ENCODE measurements around the gene KLHL30.

GRCh38 chr2:238169048-238169707, 30.7 kb downstream of the KLHL30 start:
- TF ChIP-seq EZH2 (IDR thresholded peaks at IDR 0.05; ENCODE audit: low read depth, unreplicated experiment) (no peak), REST (IDR thresholded peaks at IDR 0.05; ENCODE audit: unreplicated experiment) (no peak), CTCF (conservative IDR thresholded peaks at IDR 0.05; ENCODE audit: low read depth in 2 of 2) (no peak), POLR2AphosphoS5 (IDR thresholded peaks at IDR 0.05; ENCODE audit: low read depth) (no peak), EZH2phosphoT487 (IDR thresholded peaks at IDR 0.05; ENCODE audit: unreplicated experiment) (no peak), ZNF331 (CRISPR knock-in tag; IDR thresholded peaks at IDR 0.05; ENCODE audit: low read depth) (no peak), STAT1 (IDR thresholded peaks at IDR 0.05; ENCODE audit: unreplicated experiment) (no peak), JUNB (IDR thresholded peaks at IDR 0.05; ENCODE audit: unreplicated experiment) (no peak), CREB1 (CRISPR knock-in tag; IDR thresholded peaks at IDR 0.05; ENCODE audit: low read depth) (no peak), NANOG (IDR thresholded peaks at IDR 0.05; ENCODE audit: borderline replicate concordance) (no peak), ZNF114 (CRISPR knock-in tag; IDR thresholded peaks at IDR 0.05) (no peak)
- TF ChIP-seq, protein P1, sequence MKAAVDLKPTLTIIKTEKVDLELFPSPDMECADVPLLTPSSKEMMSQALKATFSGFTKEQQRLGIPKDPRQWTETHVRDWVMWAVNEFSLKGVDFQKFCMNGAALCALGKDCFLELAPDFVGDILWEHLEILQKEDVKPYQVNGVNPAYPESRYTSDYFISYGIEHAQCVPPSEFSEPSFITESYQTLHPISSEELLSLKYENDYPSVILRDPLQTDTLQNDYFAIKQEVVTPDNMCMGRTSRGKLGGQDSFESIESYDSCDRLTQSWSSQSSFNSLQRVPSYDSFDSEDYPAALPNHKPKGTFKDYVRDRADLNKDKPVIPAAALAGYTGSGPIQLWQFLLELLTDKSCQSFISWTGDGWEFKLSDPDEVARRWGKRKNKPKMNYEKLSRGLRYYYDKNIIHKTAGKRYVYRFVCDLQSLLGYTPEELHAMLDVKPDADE (IDR thresholded peaks at IDR 0.05), result no peak
- TF ChIP-seq, protein P2, sequence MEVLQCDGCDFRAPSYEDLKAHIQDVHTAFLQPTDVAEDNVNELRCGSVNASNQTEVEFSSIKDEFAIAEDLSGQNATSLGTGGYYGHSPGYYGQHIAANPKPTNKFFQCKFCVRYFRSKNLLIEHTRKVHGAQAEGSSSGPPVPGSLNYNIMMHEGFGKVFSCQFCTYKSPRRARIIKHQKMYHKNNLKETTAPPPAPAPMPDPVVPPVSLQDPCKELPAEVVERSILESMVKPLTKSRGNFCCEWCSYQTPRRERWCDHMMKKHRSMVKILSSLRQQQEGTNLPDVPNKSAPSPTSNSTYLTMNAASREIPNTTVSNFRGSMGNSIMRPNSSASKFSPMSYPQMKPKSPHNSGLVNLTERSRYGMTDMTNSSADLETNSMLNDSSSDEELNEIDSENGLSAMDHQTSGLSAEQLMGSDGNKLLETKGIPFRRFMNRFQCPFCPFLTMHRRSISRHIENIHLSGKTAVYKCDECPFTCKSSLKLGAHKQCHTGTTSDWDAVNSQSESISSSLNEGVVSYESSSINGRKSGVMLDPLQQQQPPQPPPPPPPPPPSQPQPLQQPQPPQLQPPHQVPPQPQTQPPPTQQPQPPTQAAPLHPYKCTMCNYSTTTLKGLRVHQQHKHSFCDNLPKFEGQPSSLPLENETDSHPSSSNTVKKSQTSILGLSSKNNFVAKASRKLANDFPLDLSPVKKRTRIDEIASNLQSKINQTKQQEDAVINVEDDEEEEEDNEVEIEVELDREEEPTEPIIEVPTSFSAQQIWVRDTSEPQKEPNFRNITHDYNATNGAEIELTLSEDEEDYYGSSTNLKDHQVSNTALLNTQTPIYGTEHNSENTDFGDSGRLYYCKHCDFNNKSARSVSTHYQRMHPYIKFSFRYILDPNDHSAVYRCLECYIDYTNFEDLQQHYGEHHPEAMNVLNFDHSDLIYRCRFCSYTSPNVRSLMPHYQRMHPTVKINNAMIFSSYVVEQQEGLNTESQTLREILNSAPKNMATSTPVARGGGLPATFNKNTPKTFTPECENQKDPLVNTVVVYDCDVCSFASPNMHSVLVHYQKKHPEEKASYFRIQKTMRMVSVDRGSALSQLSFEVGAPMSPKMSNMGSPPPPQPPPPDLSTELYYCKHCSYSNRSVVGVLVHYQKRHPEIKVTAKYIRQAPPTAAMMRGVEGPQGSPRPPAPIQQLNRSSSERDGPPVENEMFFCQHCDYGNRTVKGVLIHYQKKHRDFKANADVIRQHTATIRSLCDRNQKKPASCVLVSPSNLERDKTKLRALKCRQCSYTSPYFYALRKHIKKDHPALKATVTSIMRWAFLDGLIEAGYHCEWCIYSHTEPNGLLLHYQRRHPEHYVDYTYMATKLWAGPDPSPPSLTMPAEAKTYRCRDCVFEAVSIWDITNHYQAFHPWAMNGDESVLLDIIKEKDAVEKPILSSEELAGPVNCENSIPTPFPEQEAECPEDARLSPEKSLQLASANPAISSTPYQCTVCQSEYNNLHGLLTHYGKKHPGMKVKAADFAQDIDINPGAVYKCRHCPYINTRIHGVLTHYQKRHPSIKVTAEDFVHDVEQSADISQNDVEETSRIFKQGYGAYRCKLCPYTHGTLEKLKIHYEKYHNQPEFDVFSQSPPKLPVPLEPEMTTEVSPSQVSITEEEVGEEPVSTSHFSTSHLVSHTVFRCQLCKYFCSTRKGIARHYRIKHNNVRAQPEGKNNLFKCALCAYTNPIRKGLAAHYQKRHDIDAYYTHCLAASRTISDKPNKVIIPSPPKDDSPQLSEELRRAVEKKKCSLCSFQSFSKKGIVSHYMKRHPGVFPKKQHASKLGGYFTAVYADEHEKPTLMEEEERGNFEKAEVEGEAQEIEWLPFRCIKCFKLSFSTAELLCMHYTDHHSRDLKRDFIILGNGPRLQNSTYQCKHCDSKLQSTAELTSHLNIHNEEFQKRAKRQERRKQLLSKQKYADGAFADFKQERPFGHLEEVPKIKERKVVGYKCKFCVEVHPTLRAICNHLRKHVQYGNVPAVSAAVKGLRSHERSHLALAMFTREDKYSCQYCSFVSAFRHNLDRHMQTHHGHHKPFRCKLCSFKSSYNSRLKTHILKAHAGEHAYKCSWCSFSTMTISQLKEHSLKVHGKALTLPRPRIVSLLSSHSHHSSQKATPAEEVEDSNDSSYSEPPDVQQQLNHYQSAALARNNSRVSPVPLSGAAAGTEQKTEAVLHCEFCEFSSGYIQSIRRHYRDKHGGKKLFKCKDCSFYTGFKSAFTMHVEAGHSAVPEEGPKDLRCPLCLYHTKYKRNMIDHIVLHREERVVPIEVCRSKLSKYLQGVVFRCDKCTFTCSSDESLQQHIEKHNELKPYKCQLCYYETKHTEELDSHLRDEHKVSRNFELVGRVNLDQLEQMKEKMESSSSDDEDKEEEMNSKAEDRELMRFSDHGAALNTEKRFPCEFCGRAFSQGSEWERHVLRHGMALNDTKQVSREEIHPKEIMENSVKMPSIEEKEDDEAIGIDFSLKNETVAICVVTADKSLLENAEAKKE (CRISPR knock-in tag; IDR thresholded peaks at IDR 0.05), result no peak
